AG09319 (cell line): ENCODE measurements around the gene PIN4.

Experiments used
- DNase-seq: peaks from one replicate; pipeline ENCODE4 v3.0.0-alpha.2; 2010; ENCODE audit warnings: low read depth; ENCODE audit errors: extremely low read depth
- TF ChIP-seq, protein P1 (sequence below): IDR thresholded peaks from 2 replicates; pipeline ENCODE4 v1.5.1; 2011; ENCODE audit warnings: low read depth, mild to moderate bottlenecking, inconsistent platforms, low read length, moderate library complexity

PIN4 gene

DNA sequence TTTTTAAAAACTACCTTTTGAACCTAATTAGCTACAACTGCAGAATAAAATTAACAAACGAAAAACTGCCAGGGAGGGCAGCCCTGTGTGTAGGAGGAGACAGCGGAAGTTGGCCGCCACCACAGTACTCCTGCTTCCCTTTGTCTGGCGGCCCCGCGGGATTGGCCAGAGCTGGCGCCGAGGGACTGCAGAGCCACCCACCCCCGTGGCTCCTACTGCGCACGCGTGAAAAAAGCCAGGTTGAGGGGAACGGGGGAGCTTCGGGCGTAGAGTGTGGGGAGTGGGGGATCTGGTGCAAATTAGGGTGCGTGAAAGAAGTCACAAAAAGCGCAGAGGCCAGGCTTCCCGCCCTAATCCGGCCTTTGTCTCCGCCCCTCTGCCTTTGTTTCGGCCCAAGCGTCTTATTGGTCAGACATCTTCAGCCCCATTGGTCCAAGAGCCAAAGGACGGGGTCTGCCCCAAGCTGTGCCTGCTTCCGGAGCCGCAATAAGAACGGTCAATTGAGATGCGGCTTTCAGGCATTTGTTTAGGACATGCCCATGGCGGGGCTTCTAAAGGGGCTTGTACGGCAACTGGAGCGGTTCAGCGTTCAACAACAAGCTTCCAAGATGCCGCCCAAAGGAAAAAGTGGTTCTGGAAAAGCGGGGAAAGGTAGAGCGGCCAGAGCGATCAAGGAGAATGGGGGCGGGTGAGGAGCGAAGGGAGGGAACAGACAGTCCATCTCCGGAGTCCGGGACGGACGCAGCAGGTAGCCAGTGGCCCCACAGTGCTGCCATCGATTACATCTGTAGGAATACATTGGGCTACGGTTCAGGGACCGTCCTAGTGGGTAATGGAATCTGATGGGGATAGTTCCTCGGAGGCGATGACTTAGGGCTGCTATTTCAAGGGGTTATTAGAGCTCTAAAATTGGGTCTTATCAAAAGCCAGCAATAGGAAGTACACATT lies at the start of gene PIN4:
Gene PIN4 (plus strand): TSS at position 580 of the 948 bp plus-strand sequence. CDS start 29 bp downstream, at position 609.
- DNase-seq: peak; percentile 95

DNA sequence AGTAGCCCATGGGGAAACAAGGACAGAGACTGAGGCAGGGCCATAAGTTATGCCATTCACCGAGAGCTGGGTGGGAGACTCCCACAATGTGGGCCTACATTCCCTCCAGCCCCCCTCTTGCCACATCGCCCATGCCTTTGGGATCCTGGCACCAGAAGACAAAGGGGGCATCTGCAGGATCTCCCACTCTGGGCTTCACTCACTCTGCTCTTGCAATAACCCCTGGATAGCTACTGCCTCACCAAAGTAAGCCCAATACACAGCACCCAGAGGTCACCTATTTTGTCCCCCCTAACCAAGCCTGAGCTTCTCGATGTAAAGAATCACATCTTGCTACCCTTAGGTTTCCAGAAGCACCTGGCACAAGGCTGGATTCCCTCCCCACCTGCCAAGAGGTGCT lies 49.1 kb upstream of the PIN4 start:
- DNase-seq: no peak

More for the DNA sequence above, at the start of gene PIN4:
- TF ChIP-seq, protein P1, sequence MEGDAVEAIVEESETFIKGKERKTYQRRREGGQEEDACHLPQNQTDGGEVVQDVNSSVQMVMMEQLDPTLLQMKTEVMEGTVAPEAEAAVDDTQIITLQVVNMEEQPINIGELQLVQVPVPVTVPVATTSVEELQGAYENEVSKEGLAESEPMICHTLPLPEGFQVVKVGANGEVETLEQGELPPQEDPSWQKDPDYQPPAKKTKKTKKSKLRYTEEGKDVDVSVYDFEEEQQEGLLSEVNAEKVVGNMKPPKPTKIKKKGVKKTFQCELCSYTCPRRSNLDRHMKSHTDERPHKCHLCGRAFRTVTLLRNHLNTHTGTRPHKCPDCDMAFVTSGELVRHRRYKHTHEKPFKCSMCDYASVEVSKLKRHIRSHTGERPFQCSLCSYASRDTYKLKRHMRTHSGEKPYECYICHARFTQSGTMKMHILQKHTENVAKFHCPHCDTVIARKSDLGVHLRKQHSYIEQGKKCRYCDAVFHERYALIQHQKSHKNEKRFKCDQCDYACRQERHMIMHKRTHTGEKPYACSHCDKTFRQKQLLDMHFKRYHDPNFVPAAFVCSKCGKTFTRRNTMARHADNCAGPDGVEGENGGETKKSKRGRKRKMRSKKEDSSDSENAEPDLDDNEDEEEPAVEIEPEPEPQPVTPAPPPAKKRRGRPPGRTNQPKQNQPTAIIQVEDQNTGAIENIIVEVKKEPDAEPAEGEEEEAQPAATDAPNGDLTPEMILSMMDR: no peak

GRCh38 chrX:72133851-72134546 lies 47.6 kb upstream of the PIN4 start:
- DNase-seq: no peak
- TF ChIP-seq, protein P1: no peak

More for the DNA sequence above, 49.1 kb upstream of the PIN4 start:
- TF ChIP-seq, protein P1: no peak

GRCh38 chrX:72137846-72138495 lies 43.6 kb upstream of the PIN4 start:
- TF ChIP-seq, protein P1: no peak
- no peak for DNase-seq

GRCh38 chrX:72139538-72139937 lies 42.0 kb upstream of the PIN4 start:
- TF ChIP-seq, protein P1: no peak
- DNase-seq: no peak

GRCh38 chrX:72141372-72142004 lies 40.1 kb upstream of the PIN4 start:
- DNase-seq: no peak
- TF ChIP-seq, protein P1: no peak
